ENCODE data around the gene PRPSAP2. TPM values are rescaled to one million over a fixed set of nuclear protein-coding genes. Genes with fewer than 3 reads are reported as not detected.
A peak's percentile ranks its signal among the peaks of the same experiment; 100 is the strongest.
"Not testable (repeated sequence)": the region's sequence is repeated elsewhere in the genome, so short reads cannot be mapped to it uniquely, and the experiment has no call there.

PRPSAP2 gene
- polyA plus RNA-seq, 2 donors: 14.7 to 20.3 TPM

DNA sequence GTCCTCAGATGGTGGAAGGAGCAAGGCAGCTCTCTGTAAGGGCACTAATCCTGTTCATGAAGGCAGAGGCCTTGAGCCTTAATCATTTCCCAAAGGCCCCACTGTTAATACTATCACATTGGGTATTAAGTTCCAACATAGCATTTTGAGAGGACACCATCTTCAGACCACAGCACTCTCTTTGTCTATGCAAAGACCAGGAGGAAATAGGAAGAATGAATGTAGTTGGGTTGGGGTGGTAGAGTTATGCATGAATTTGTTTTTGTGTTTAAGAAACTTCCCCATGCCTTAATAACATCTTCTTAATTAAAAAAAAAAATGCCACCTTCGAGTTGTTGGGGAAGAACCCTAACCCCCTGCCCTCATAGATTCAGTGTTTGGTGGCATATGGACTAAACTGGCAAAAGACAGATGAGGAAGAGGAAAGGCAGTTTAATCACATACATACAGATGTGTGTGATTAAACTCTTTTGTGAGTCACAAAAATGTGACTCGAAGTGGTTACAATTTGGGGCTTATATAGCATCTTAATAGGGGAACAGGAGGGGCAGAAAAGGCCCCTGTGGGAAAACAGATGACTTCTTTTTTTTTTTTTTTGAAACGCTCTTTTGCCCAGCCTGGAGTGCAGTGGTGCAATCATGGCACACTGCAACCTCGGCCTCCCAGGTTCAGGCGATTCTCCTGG, 59.0 kb downstream of the PRPSAP2 start:
- Histone ChIP-seq H3K9me3 (ENCODE audit: control insufficient read depth in 2 of 2, insufficient read depth in 1 of 2, low read depth in 1 of 2, low read length in 1 of 2) (no peaks in the 10 kb centered on the region), H3K4me1 (ENCODE audit: control insufficient read depth in 2 of 2, insufficient read depth in 2 of 2, low read length in 1 of 2) (no peaks in the 10 kb centered on the region), H3K36me3 (ENCODE audit: control insufficient read depth in 2 of 2, insufficient read depth in 2 of 2, low read length in 1 of 2) (peaks cover 4 to 10% of the 10 kb centered on the region in 2 donors), H3K27me3 (ENCODE audit: control insufficient read depth in 1 of 2, insufficient read depth in 2 of 2, low read length in 2 of 2) (no peaks in the 10 kb centered on the region), H3K27ac (ENCODE audit: low read depth in 2 of 2, low read length in 1 of 2) (no peak overlapping the region), H3K4me3 (ENCODE audit: low read depth in 1 of 2, low read length in 2 of 2) (no peak overlapping the region)
- 70 to 73% methylated on average over 5 of the region's 5 CpGs for WGBS, 2 donors

DNA sequence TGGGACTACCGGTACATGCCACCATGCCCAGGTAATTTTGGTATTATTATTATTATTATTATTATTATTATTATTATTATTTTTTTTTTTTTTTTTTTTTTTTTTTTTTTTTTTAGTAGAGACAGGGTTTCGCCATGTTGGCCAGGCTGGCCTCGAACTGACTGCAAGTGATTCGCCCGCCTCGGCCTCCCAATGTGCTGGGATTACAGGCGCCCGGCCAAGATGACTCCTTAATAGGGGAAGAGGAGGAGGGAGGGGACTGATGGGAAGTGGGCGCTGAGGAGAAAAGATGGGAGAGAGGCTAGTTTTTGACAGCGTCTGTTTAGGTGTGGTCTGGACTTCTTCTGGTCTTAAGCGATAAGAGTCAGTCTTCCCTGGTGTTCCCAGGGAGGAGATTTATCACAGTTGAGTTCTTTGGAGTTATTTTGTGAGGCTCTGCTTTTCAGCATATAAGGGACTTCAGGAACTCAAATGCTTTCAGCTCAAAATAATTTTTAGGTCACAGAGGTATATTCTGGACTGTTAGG, 59.6 kb downstream of the PRPSAP2 start:
- Histone ChIP-seq H3K36me3 (ENCODE audit: control insufficient read depth in 2 of 2, insufficient read depth in 2 of 2, low read length in 1 of 2) (peaks cover 4 to 10% of the 10 kb centered on the region in 2 donors), H3K27ac (ENCODE audit: low read depth in 2 of 2, low read length in 1 of 2) (no peak overlapping the region), H3K4me3 (ENCODE audit: low read depth in 1 of 2, low read length in 2 of 2) (no peak overlapping the region), H3K4me1 (ENCODE audit: control insufficient read depth in 2 of 2, insufficient read depth in 2 of 2, low read length in 1 of 2) (no peaks in the 10 kb centered on the region), H3K27me3 (ENCODE audit: control insufficient read depth in 1 of 2, insufficient read depth in 2 of 2, low read length in 2 of 2) (no peaks in the 10 kb centered on the region), H3K9me3 (ENCODE audit: control insufficient read depth in 2 of 2, insufficient read depth in 1 of 2, low read depth in 1 of 2, low read length in 1 of 2) (no peaks in the 10 kb centered on the region)
- 94 to 97% methylated on average over 10 to 11 of the region's 11 CpGs for WGBS, 2 donors

DNA sequence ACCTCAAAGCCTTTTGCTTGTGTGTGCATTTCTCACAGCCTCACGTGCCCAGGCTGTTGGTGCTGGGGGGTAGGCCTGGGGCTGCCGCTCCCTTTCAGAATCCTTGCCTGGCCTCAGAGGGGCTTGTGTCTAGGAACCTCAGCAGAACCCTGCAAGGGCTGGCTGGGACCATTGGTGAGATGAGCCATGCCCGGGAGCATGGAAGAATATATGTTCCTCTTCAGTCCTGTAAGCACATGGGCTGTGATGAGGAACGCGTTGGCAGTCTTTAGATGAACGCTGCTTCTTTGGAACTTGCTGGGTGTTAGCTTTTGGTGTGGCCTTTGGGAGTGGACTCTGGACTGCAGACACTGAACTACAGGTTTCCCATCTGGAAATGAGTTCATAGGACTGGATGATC, 62.0 kb downstream of the PRPSAP2 start:
- Histone ChIP-seq H3K36me3 (ENCODE audit: control insufficient read depth in 2 of 2, insufficient read depth in 2 of 2, low read length in 1 of 2) (peaks cover 4 to 10% of the 10 kb centered on the region in 2 donors), H3K27ac (ENCODE audit: low read depth in 2 of 2, low read length in 1 of 2) (peak overlapping the region in 1 of 2 donors; percentile 29)
- 58 to 74% methylated on average over 6 of the region's 6 CpGs for WGBS, 2 donors

DNA sequence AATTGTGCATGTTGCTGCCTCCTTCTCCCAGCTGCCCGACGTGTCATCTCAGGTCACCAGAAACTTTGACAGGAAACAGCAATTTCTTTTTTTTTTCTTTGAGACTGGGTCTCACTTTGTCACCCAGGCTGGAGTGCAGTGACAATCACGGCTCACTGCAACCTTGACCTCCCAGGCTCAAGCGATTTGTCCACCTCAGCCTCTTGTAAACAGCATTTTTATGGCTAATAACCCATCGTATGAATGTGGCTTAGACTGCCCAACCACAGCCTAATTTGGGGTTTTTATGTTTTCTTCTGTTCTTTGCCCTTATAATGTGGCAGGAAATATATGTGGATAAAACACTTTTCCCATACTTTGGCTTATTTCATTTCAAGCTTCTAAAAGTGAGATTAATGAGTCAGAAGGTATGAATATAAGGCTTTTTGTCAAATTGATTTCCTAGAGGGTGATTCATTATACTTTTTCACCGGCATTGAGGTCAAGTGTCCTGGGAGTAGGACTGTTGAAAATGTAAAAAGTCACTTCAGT, 63.0 kb downstream of the PRPSAP2 start:
- Histone ChIP-seq H3K9me3 (ENCODE audit: control insufficient read depth in 2 of 2, insufficient read depth in 1 of 2, low read depth in 1 of 2, low read length in 1 of 2) (no peaks in the 10 kb centered on the region), H3K4me1 (ENCODE audit: control insufficient read depth in 2 of 2, insufficient read depth in 2 of 2, low read length in 1 of 2) (no peaks in the 10 kb centered on the region), H3K27ac (ENCODE audit: low read depth in 2 of 2, low read length in 1 of 2) (peak overlapping the region in 1 of 2 donors; percentile 6), H3K27me3 (ENCODE audit: control insufficient read depth in 1 of 2, insufficient read depth in 2 of 2, low read length in 2 of 2) (no peaks in the 10 kb centered on the region), H3K4me3 (ENCODE audit: low read depth in 1 of 2, low read length in 2 of 2) (no peak overlapping the region), H3K36me3 (ENCODE audit: control insufficient read depth in 2 of 2, insufficient read depth in 2 of 2, low read length in 1 of 2) (peaks cover 4 to 10% of the 10 kb centered on the region in 2 donors)
- 40 to 44% methylated on average over 6 of the region's 6 CpGs for WGBS, 2 donors

More for the DNA sequence above, 62.0 kb downstream of the PRPSAP2 start:
- H3K4me1 ChIP-seq (ENCODE audit: control insufficient read depth in 2 of 2, insufficient read depth in 2 of 2, low read length in 1 of 2): no peaks in the 10 kb centered on the region
- no peaks in the 10 kb centered on the region for H3K27me3 ChIP-seq (ENCODE audit: control insufficient read depth in 1 of 2, insufficient read depth in 2 of 2, low read length in 2 of 2)
- no peaks in the 10 kb centered on the region for H3K9me3 ChIP-seq (ENCODE audit: control insufficient read depth in 2 of 2, insufficient read depth in 1 of 2, low read depth in 1 of 2, low read length in 1 of 2)
- no peak overlapping the region for H3K4me3 ChIP-seq (ENCODE audit: low read depth in 1 of 2, low read length in 2 of 2)

DNA sequence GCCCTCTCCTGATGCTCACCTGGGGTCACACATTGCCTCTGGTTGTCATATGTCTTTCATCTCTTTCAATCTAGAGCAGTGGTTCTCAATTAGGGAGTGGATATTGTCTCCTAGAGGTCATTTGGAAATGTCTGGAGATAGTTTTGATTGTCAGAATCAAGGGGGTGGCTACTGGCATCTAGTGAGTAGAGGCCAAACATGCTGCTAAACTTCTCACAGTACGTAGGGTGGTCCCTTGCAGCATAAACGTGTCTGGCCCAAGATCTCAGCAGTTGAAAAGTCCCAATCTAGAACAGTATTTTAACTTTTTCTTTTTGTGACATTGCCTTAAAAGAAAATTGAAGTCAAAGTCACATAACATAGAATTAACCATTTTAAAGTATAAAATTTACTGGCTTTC, 63.6 kb downstream of the PRPSAP2 start:
- Histone ChIP-seq H3K27ac (ENCODE audit: low read depth in 2 of 2, low read length in 1 of 2) (no peak overlapping the region), H3K4me1 (ENCODE audit: control insufficient read depth in 2 of 2, insufficient read depth in 2 of 2, low read length in 1 of 2) (no peaks in the 10 kb centered on the region), H3K9me3 (ENCODE audit: control insufficient read depth in 2 of 2, insufficient read depth in 1 of 2, low read depth in 1 of 2, low read length in 1 of 2) (no peaks in the 10 kb centered on the region), H3K4me3 (ENCODE audit: low read depth in 1 of 2, low read length in 2 of 2) (no peak overlapping the region), H3K36me3 (ENCODE audit: control insufficient read depth in 2 of 2, insufficient read depth in 2 of 2, low read length in 1 of 2) (peaks cover 3 to 9% of the 10 kb centered on the region in 2 donors), H3K27me3 (ENCODE audit: control insufficient read depth in 1 of 2, insufficient read depth in 2 of 2, low read length in 2 of 2) (no peaks in the 10 kb centered on the region)
- WGBS, 2 donors: 60 to 73% methylated on average over 2 of the region's 2 CpGs

DNA sequence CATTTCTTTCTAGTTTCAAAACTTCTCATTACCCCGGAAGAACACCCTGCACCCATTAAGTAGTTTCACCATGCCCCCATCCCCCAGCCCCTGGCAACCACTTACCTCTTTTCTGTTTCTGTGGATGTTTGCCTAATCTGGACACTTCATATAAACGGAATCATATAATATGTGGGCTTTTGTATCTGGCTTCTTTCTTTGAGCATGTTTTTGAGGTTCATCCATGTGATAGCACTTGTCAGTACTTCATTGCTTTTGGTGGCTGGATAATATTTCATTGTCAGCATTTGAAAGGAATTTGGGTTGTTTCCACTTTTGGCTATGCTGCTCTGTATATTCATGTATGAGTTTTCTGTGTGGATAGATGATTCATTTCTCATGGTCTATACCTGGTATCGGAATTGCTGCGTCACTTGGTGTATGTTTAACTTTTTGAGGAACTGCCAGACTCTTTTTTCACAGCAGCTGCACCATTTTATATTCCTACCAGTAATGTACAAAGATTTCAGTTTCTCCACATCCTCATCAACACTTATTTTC, 64.1 kb downstream of the PRPSAP2 start:
- Histone ChIP-seq H3K27me3 (ENCODE audit: control insufficient read depth in 1 of 2, insufficient read depth in 2 of 2, low read length in 2 of 2) (no peaks in the 10 kb centered on the region), H3K4me1 (ENCODE audit: control insufficient read depth in 2 of 2, insufficient read depth in 2 of 2, low read length in 1 of 2) (no peaks in the 10 kb centered on the region), H3K4me3 (ENCODE audit: low read depth in 1 of 2, low read length in 2 of 2) (no peak overlapping the region), H3K9me3 (ENCODE audit: control insufficient read depth in 2 of 2, insufficient read depth in 1 of 2, low read depth in 1 of 2, low read length in 1 of 2) (no peaks in the 10 kb centered on the region), H3K27ac (ENCODE audit: low read depth in 2 of 2, low read length in 1 of 2) (no peak overlapping the region), H3K36me3 (ENCODE audit: control insufficient read depth in 2 of 2, insufficient read depth in 2 of 2, low read length in 1 of 2) (peaks cover 0 to 6% of the 10 kb centered on the region in 2 donors)
- 33 to 40% methylated on average over 4 of the region's 4 CpGs for WGBS, 2 donors

DNA sequence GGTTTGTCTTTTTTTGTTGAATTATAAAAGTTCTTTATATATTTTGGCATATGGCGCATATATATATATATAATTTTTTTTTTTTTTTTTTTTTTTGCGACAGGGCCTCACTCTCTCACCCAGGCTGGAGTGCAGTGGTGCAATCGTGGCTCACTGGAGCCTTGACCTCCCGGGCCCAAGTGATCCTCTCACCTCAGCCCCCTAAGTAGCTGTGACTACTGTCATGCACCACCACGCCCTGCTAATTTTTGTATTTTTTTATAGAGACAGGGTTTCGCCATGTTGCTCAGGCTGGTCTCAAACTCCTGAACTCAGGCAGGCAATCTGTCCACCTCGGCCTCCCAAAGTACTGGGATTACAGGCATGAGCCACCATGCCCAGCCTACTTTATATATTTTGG, 64.7 kb downstream of the PRPSAP2 start:
- H3K4me3 ChIP-seq (ENCODE audit: low read depth in 1 of 2, low read length in 2 of 2); H3K9me3 ChIP-seq (ENCODE audit: control insufficient read depth in 2 of 2, insufficient read depth in 1 of 2, low read depth in 1 of 2, low read length in 1 of 2); H3K4me1 ChIP-seq (ENCODE audit: control insufficient read depth in 2 of 2, insufficient read depth in 2 of 2, low read length in 1 of 2); H3K27ac ChIP-seq (ENCODE audit: low read depth in 2 of 2, low read length in 1 of 2); H3K36me3 ChIP-seq (ENCODE audit: control insufficient read depth in 2 of 2, insufficient read depth in 2 of 2, low read length in 1 of 2); H3K27me3 ChIP-seq (ENCODE audit: control insufficient read depth in 1 of 2, insufficient read depth in 2 of 2, low read length in 2 of 2): not testable (repeated sequence)
- WGBS, 2 donors: 92 to 96% methylated on average over 7 of the region's 7 CpGs

DNA sequence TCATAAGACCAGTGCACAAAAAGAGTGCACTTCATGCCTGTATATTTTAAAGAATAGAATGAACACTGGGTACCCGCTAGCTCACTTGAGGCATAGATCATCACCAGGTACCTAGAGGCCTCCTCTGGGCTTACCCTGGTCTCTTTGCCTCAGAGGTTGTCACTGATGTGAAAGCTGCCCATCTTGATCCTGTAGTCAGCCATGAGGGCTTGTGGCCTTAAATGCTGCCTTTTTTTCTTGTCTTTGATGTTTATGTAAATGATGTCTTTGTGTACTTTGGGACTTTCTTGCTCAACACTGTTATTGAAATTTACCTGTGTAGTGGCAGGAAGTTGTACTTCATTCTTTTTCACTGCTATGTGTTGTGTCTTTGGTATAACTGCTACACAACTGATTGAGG, 67.3 kb downstream of the PRPSAP2 start:
- peaks cover 0 to 9% of the 10 kb centered on the region in 2 donors for H3K36me3 ChIP-seq (ENCODE audit: control insufficient read depth in 2 of 2, insufficient read depth in 2 of 2, low read length in 1 of 2)

DNA sequence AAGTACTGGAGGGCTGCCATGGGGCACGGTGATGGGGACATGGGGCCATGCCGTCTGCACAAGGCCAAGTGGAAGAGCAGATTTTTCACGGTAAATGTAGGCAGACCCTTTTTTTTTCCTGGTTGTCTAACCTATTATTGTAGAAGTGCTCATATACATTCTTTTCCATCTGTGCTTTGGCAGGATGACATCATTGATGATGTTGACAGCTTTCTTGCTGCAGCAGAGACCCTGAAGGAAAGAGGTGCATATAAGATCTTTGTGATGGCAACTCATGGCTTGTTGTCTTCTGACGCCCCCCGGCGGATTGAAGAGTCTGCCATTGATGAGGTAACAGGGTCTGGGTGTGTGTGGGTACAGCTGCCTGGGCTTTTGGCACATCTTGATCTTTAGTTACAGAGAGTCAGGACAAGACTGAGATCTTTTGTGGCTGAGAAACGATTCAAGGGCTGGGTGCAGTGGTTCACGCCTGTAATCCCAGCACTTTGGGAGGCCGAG, 70.7 kb downstream of the PRPSAP2 start:
- no peak overlapping the region for H3K4me3 ChIP-seq (ENCODE audit: low read depth in 1 of 2, low read length in 2 of 2)
- no peaks in the 10 kb centered on the region for H3K27me3 ChIP-seq (ENCODE audit: control insufficient read depth in 1 of 2, insufficient read depth in 2 of 2, low read length in 2 of 2)
- no peaks in the 10 kb centered on the region for H3K4me1 ChIP-seq (ENCODE audit: control insufficient read depth in 2 of 2, insufficient read depth in 2 of 2, low read length in 1 of 2)
- H3K9me3 ChIP-seq (ENCODE audit: control insufficient read depth in 2 of 2, insufficient read depth in 1 of 2, low read depth in 1 of 2, low read length in 1 of 2): no peaks in the 10 kb centered on the region
- 91 to 92% methylated on average over 9 of the region's 9 CpGs for WGBS, 2 donors
- no peak overlapping the region for H3K27ac ChIP-seq (ENCODE audit: low read depth in 2 of 2, low read length in 1 of 2)
- peaks cover 6 to 16% of the 10 kb centered on the region in 2 donors for H3K36me3 ChIP-seq (ENCODE audit: control insufficient read depth in 2 of 2, insufficient read depth in 2 of 2, low read length in 1 of 2)

More for the DNA sequence above, 67.3 kb downstream of the PRPSAP2 start:
- H3K27ac ChIP-seq (ENCODE audit: low read depth in 2 of 2, low read length in 1 of 2): no peak overlapping the region
- H3K27me3 ChIP-seq (ENCODE audit: control insufficient read depth in 1 of 2, insufficient read depth in 2 of 2, low read length in 2 of 2): no peaks in the 10 kb centered on the region
- H3K4me1 ChIP-seq (ENCODE audit: control insufficient read depth in 2 of 2, insufficient read depth in 2 of 2, low read length in 1 of 2): no peaks in the 10 kb centered on the region
- 95 to 97% methylated on average over 1 of the region's 1 CpG for WGBS, 2 donors
- H3K4me3 ChIP-seq (ENCODE audit: low read depth in 1 of 2, low read length in 2 of 2): no peak overlapping the region
- no peaks in the 10 kb centered on the region for H3K9me3 ChIP-seq (ENCODE audit: control insufficient read depth in 2 of 2, insufficient read depth in 1 of 2, low read depth in 1 of 2, low read length in 1 of 2)

Data from esophagus (tissue), 2 donors.